PC-3 (cell line): ENCODE results near the gene RHOBTB3. TPM values are rescaled to one million over a fixed set of nuclear protein-coding genes. Genes with fewer than 3 reads are reported as not detected.

Source experiments
- ATAC-seq: fragments of 200-7000 bp; cut with Tn5 transposase; 2 replicates; pipeline ENCODE4 v1.9.1; 2020; ENCODE audit warnings: mild to moderate bottlenecking, moderate library complexity
- BruUV-seq: library from RNA; stranded (reverse); fragments of 400-500 nt; replicated peaks from 2 replicates; lab custom pipeline; 2021; lab: Mats Ljungman, UMichigan
- CTCF ChIA-PET: fragments of 300-600 bp; sonication (Branson Sonifier 250); formaldehyde crosslinking; loops from one replicate; lab custom pipeline; 2022; ENCODE audit warnings: antibody characterized with exemption; lab: Charles Lee
- POLR2A ChIA-PET: fragments of 300-600 bp; sonication (Branson Sonifier 250); formaldehyde crosslinking; loops from one replicate; lab custom pipeline; 2022; ENCODE audit warnings: antibody characterized with exemption; ENCODE audit not compliant: unreplicated experiment; lab: Charles Lee
- DNase-seq: peaks from one replicate; pipeline ENCODE4 v3.0.0-alpha.2; 2015
- H2AFZ ChIP-seq: fragments of 300-600 bp; sonication (generic); 2 replicates; pipeline ENCODE4 v1.6.0; 2016; ENCODE audit warnings: antibody characterized with exemption, low read length
- H3F3A ChIP-seq: fragments of 300-600 bp; sonication (generic); one replicate; pipeline ENCODE4 v1.6.0; 2017; ENCODE audit warnings: antibody characterized with exemption, low read length, control low read depth, mild to moderate bottlenecking; ENCODE audit not compliant: unreplicated experiment
- H3K27ac ChIP-seq: fragments of 300-600 bp; sonication (generic); 2 replicates; pipeline ENCODE4 v1.5.1; 2016; ENCODE audit warnings: mild to moderate bottlenecking, low read length
- H3K27me3 ChIP-seq: fragments of 300-600 bp; sonication (generic); 2 replicates; pipeline ENCODE4 v1.6.1; 2016; ENCODE audit warnings: low read length, mixed read lengths
- H3K36me3 ChIP-seq: fragments of 300-600 bp; sonication (generic); 2 replicates; pipeline ENCODE4 v1.6.1; 2016; ENCODE audit warnings: low read depth, mixed run types, low read length, mixed read lengths
- H3K4me1 ChIP-seq: fragments of 300-600 bp; sonication (generic); 2 replicates; pipeline ENCODE4 v1.5.1; 2016; ENCODE audit warnings: low read length; ENCODE audit not compliant: insufficient read depth
- H3K4me2 ChIP-seq: fragments of 300-600 bp; sonication (generic); 2 replicates; pipeline ENCODE4 v1.6.0; 2016; ENCODE audit warnings: low read length
- H3K4me3 ChIP-seq: fragments of 300-600 bp; sonication (generic); 2 replicates; pipeline ENCODE4 v1.5.1; 2016; ENCODE audit warnings: mild to moderate bottlenecking, low read length, mixed read lengths
- H3K79me2 ChIP-seq: fragments of 300-600 bp; sonication (generic); 2 replicates; pipeline ENCODE4 v1.6.1; 2017; ENCODE audit warnings: low read length, mixed read lengths
- H3K9ac ChIP-seq: fragments of 300-600 bp; sonication (generic); 2 replicates; pipeline ENCODE4 v1.6.0; 2016; ENCODE audit warnings: mild to moderate bottlenecking, low read length
- H3K9me2 ChIP-seq: fragments of 300-600 bp; sonication (generic); replicated peaks from 2 replicates; pipeline ENCODE4 v1.6.1; 2016; ENCODE audit warnings: mixed run types, low read length, mixed read lengths
- H3K9me3 ChIP-seq: fragments of 300-600 bp; sonication (generic); 2 replicates; pipeline ENCODE4 v1.6.1; 2016; ENCODE audit warnings: low read length, mixed read lengths
- H4K20me1 ChIP-seq: fragments of 300-600 bp; sonication (generic); 2 replicates; pipeline ENCODE4 v1.6.1; 2016; ENCODE audit warnings: low read length, mixed read lengths
- EZH2 ChIP-seq: fragments of 300-600 bp; sonication (generic); IDR thresholded peaks from one replicate; pipeline ENCODE4 v1.6.1; 2017; ENCODE audit warnings: antibody characterized with exemption, mild to moderate bottlenecking, low read length; ENCODE audit not compliant: unreplicated experiment
- EZH2phosphoT487 ChIP-seq: fragments of 300-600 bp; sonication (generic); IDR thresholded peaks from 2 replicates; pipeline ENCODE4 v1.6.1; 2018; ENCODE audit warnings: mild to moderate bottlenecking, antibody characterized with exemption, low read length, borderline replicate concordance
- intact Hi-C: fragments of 100-400 bp; cut with micrococcal nuclease; formaldehyde crosslinking; loops from 2 replicates; pipeline ENCODE4 v1.9.0; 2023
- total RNA-seq: library from RNA; depleted of rRNA; stranded (reverse); fragments of >200 nt; gene quantifications from 2 replicates; pipeline ENCODE4 v1.2.3, GENCODE V29; 2014
- TF ChIP-seq, protein P1 (sequence below): fragments of 300-600 bp; sonication (generic); conservative IDR thresholded peaks from 2 replicates; pipeline ENCODE4 v1.5.1; 2017; ENCODE audit warnings: antibody characterized with exemption, low read depth, mild to moderate bottlenecking, low read length

The RHOBTB3 gene
- total RNA-seq, 1 experiment from 2014 or later = 16.3 TPM

DNA sequence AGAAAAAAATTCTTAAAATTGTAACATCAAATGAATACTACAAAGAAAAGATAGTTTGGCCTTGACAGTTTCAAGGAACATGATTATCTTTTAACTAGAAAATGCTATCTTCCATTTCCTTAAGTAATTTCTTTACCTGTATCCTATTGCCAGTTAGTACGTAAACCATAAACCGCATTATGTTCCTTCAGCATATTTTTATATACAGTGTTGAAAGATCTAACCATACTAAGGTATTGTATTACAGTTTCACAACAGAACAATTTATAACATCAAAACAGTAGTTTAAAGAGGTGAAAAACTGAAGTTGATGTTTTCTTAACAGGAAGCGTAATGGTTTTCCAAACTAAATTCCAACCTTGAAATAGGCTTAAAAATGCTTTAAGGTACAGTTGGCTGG lies 46.3 kb downstream of the RHOBTB3 start:
- intact Hi-C loops = no loop called here
- H3K9ac ChIP-seq = no peak overlapping the region
- ChIA-PET POLR2A (no interaction called here), CTCF (no interaction called here)
- H3K9me2 ChIP-seq = no peaks in the 10 kb centered on the region
- no peaks in the 10 kb centered on the region for H3K9me3 ChIP-seq
- no peak for DNase-seq
- no peaks in the 10 kb centered on the region for H3K27me3 ChIP-seq
- no peak overlapping the region for H3K4me2 ChIP-seq
- H3F3A ChIP-seq = no peaks in the 10 kb centered on the region
- no peak for ATAC-seq
- H3K79me2 ChIP-seq = no peaks in the 10 kb centered on the region
- TF ChIP-seq, protein P1, sequence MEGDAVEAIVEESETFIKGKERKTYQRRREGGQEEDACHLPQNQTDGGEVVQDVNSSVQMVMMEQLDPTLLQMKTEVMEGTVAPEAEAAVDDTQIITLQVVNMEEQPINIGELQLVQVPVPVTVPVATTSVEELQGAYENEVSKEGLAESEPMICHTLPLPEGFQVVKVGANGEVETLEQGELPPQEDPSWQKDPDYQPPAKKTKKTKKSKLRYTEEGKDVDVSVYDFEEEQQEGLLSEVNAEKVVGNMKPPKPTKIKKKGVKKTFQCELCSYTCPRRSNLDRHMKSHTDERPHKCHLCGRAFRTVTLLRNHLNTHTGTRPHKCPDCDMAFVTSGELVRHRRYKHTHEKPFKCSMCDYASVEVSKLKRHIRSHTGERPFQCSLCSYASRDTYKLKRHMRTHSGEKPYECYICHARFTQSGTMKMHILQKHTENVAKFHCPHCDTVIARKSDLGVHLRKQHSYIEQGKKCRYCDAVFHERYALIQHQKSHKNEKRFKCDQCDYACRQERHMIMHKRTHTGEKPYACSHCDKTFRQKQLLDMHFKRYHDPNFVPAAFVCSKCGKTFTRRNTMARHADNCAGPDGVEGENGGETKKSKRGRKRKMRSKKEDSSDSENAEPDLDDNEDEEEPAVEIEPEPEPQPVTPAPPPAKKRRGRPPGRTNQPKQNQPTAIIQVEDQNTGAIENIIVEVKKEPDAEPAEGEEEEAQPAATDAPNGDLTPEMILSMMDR = no peak
- TF ChIP-seq EZH2phosphoT487 (no peak), EZH2 (no peak)
- no peaks in the 10 kb centered on the region for H4K20me1 ChIP-seq
- H2AFZ ChIP-seq = no peak overlapping the region
- no peak overlapping the region for H3K4me3 ChIP-seq
- no peaks in the 10 kb centered on the region for H3K36me3 ChIP-seq
- H3K4me1 ChIP-seq = peaks cover 11% of the 10 kb centered on the region
- no peak overlapping the region for H3K27ac ChIP-seq
- no TSS peak for BruUV-seq

DNA sequence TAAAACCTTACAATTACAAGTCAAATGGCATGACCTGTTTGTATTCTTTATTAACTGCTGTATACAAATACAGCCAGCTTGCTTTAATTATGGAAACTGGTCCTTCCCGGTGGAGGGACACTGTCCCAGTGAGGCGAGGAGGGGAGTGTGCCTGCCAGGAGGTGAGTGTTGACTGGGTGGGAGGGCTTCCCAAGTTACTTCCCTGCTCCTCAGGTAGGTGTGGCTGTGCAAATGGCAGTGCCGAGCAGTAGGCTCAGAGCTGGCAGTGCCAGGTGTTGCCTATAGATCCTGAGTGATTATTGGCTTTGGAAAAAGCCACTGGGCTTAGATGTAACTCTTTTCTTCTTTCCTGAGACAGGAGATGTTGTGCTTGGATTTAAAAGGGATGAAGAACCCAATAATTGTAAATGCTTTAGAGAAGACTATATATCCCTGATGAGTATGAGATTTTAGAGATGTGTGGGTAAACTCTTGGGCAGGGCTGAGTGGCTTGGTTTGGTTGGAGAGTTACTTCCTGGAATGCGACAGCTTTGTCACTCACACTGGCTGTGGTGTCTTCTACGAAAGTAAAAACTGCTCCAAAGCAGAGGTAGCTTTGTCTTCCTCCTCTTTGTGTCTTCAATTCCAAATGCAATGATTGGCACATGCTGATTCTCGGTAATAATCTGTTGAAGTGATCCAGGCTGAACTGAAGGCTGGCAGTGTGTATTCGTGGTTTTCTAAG lies 47.7 kb downstream of the RHOBTB3 start:
- ChIA-PET CTCF (interaction anchor here (0.6 to 0.7 kb wide), 2 partner anchors 12 to 957 kb away, joined by 3 to 8 read pairs; no protein-coding TSS in a partner anchor), POLR2A (no interaction called here)
- no peaks in the 10 kb centered on the region for H3K36me3 ChIP-seq

More for the DNA sequence above, 47.7 kb downstream of the RHOBTB3 start:
- Histone ChIP-seq H3K9ac (no peak overlapping the region), H3K4me1 (peaks cover 4% of the 10 kb centered on the region), H3K9me2 (no peaks in the 10 kb centered on the region), H3K27ac (no peak overlapping the region), H3K9me3 (no peaks in the 10 kb centered on the region), H2AFZ (no peak overlapping the region), H4K20me1 (no peaks in the 10 kb centered on the region), H3K4me2 (no peak overlapping the region), H3F3A (no peaks in the 10 kb centered on the region), H3K4me3 (no peak overlapping the region), H3K27me3 (no peaks in the 10 kb centered on the region), H3K79me2 (no peaks in the 10 kb centered on the region)
- ATAC-seq (no peak), DNase-seq (no peak)
- TF ChIP-seq, protein P1 = no peak
- TF ChIP-seq EZH2phosphoT487 (no peak), EZH2 (no peak)
- BruUV-seq = no TSS peak
- intact Hi-C loops = no loop called here
